SK-N-MC (cell line): Measurements from ENCODE around the gene CYTH2.

ENCODE experiments used
- EZH2 ChIP-seq: fragments of 200-600 bp; sonication (generic); IDR thresholded peaks from one replicate; pipeline ENCODE4 v1.6.1; 2017; ENCODE audit warnings: antibody characterized with exemption
- POLR2AphosphoS5 ChIP-seq: IDR thresholded peaks from 2 replicates; pipeline ENCODE4 v1.6.1; 2012; ENCODE audit warnings: mild to moderate bottlenecking, low read depth, low read length, borderline replicate concordance

- no peak for TF ChIP-seq POLR2AphosphoS5
- TF ChIP-seq EZH2 = no peak
Observed at GRCh38 chr19:48454150-48454730, 14.9 kb upstream of the CYTH2 start.
